HG03039 (cell line): ENCODE results near the gene PACRG.

Experiments
- ATAC-seq: cut with Tn5 transposase; IDR thresholded peaks from one replicate; pipeline ENCODE4 v1.9.1; 2021; ENCODE audit warnings: mild to moderate bottlenecking, moderate library complexity; ENCODE audit not compliant: unreplicated experiment

The PACRG gene

GRCh38 chr6:163260111-163260895 is 532.5 kb downstream of the PACRG start:
- no peak for ATAC-seq

GRCh38 chr6:163260911-163261310 is 533.1 kb downstream of the PACRG start:
- no peak for ATAC-seq

DNA sequence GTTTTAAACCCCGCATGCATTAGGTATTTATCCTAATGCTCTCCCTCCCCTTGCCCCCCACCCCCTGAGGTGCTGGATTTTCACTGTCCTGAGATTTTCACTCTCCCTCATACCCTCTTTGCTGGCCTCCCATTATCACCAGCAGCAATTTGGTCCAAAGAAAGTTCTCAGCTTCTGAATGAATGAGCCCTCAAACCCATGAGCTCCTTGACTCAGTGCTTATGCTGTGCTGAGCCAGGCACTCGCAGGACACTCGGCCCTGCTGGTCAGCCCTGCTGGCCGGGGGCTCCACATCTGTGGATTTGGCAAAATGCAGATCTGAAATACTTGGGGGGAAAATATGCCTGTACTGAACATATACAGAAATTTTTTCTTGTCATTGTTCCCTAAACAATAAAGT is 533.6 kb downstream of the PACRG start:
- no peak for ATAC-seq

- ATAC-seq = no peak
Measured at GRCh38 chr6:163262080-163262479, 534.3 kb downstream of the PACRG start.

DNA sequence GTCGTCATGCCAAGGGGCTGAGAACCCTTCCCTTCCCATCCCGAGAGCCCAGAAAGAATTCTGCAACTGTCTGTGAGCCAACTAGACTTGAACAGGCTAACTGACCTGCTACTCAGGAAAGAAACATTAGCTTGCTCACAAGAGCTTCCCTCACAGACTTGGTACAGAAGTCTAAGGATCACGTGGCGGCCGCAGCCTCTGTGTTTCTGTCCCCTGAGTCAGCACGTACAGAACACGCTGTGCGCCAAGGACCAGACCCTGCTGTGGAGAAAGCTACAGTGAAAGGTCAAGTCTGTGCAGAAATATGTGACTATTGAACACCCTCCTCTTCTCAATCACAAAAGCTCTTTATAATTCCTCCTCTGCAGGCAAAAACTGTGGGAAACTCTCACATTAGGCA is 535.4 kb downstream of the PACRG start:
- ATAC-seq = no peak

DNA sequence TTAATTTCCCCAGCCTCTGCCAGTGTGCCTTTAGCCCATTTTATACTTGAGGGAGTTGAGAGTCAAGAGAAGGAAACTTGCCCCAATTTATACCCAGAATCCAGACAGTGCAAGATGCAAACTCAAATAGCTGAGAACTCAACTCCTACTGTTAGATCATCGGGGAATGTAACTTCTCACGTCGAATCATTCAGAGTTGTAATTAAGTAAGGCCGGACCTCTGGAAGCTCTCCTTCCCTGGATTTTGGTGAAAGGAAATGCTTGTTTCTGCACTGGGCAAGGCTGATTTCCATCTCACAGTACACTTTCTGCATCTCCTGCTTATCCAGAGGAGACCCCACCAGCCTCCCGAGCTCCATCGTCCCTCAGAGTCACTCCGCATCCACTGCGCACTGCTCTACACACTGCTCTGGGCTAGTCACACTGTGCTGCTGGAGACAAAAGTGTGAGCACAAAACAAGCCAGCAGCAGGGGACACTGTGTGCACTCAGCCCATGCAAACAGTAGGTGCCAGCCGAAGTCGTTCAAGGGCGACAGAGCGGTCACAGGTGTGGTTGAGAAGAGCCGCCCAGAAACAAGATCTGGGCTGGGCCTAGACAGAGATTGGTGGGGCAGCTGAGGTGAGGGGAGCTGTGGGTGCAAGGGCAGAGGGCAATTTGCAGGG is 536.4 kb downstream of the PACRG start:
- ATAC-seq = no peak

GRCh38 chr6:163264662-163265035 is 536.9 kb downstream of the PACRG start:
- no peak for ATAC-seq

DNA sequence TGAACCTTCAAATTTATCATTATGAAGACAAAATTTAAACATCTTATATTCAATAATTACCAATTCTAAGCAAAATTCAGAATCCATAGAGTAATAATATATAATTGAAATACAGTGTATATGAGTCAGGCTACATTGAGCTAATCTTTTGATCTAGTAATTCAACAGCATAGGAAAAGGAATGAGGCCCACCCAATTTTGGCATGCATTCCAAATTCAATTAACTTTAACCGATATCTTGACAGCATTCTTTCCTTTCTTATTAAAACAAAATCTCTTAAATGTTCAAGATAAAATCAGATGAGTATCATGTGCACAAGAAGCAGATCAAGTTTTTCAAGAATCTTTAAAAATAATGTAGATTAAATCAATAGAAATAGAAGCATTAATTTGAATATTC is 553.9 kb downstream of the PACRG start:
- ATAC-seq = no peak

DNA sequence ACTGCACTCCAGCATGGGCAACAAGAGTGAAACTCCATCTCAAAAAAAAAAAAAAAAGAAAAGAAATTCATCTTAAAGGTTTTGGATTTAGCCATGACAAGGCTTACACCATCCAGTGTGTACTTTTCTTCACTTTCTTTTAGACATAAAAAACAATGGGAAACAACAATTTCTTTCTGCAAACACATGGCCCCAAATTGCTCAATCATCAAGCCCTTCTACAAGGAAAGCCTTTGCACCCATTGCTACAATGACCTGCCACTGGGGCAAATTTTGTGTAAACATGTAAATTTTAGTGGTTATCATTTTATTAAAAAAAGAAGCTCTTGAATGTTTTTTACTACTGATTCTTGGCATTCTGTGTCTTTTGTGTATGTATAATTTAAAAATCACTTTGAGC is 554.9 kb downstream of the PACRG start:
- no peak for ATAC-seq

GRCh38 chr6:163284151-163284550 is 556.4 kb downstream of the PACRG start:
- ATAC-seq = no peak

DNA sequence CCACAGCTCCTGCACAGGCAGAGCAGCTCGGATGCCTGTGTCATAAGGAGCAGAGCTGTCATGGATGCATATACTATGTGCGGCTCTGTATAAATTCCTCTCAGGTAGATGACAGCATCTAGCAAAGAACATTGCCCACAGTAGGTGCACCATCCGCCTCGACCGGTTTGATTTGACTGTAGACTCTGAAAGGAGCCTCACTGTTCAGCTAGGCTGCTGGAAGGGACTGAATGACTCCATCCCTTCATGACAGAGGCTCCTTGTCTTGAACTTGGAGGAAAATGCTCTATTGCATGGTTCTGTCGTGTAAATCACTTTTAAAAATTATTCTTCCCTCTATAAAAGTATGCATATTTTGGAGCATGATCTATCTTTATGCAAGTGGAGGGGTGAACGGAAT is 557.9 kb downstream of the PACRG start:
- ATAC-seq = no peak

GRCh38 chr6:163287626-163288025 is 559.9 kb downstream of the PACRG start:
- no peak for ATAC-seq

- no peak for ATAC-seq
Measured at GRCh38 chr6:163288066-163288465, 560.3 kb downstream of the PACRG start.

DNA sequence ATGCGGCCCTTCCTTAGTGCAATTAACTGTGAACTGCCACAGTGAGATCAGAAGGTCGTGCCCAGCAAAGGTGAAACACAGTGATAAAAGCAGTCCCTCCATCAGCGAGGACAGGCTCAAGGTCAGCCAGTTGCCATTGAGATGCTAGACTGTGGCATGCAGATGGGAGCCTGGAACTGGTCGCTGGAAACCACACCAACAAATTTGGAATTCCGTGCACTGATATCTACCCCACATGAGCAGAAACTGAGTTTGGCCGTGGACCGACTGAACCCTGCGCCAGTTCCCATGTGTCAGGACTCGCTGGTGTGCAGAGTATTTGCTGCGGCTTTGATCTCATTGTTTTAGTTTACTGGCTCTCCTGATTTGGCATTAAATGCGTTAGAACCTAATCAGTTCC is 561.1 kb downstream of the PACRG start:
- ATAC-seq = no peak

- no peak for ATAC-seq
Measured at GRCh38 chr6:163289447-163289846, 561.7 kb downstream of the PACRG start.

DNA sequence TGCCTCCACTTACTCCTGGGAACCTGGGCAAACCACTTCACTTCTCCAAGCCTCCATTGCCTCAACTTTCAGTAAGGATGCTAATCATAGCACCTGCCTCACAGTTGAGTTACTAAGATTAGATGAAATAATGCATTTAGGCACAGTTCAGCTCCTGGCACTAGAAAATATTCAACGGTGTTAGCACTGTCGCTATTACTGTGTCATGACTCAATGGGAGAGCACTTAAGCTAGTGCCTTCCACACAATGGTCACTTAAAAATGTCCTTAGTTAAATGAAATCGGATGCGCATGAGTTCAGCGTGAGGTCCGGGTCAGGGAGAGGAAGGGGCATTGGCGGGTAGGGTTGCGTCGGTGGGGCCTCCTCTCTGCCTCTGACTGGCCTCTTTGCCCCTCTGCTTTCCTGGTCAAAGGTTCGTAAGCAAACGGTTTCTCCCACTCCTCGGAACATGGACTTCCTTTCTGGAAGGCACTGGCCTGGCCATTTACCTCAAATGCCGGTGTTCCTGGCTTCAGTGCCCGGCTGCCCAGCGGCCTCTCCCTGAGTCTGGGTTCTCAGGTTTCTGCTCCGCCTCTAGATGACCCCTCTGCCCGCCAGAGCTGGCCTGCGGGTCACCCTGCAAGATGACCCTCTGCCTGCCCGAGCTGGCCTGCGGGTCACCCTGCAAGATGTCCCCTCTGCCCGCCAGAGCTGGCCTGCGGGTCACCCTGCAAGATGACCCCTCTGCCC is 562.9 kb downstream of the PACRG start:
- no peak for ATAC-seq

DNA sequence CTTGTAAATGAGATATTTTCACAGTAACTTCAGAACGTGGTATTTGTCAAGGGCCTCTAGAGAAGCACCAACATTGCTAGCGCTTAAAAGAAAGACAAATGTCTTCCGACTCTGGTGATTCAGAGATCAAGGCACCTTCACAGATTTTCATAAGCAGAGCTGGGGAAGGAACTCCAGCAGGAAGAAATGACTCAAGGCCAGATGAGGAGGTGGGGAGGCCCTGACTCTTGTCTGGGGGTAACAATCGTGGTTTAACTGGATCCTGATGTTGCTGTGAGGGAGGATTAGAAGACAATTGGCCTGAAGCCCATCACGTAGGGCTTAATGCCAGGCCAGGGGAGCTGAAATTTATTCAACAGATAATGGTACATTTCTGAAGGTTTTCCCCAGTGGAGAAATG is 563.8 kb downstream of the PACRG start:
- no peak for ATAC-seq

DNA sequence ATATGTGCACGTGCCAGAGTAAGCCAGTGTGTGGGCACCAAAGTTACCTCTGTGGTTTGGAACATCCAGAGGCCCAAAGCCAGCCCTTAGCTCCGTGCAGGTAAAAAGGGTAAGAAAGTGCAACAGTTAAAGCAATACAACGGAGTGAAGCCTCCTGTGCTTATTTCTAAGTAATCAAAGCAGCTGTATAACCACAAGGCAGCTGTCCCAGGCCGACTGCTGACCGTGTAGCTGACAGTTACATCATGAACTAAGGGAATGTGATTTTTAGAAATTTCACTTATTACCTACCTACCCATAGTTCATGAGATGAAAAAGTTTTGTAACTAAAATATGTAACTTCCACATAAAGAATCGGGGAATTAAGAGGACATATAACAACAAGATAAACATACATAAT is 565.5 kb downstream of the PACRG start:
- no peak for ATAC-seq

- no peak for ATAC-seq
Measured at GRCh38 chr6:163294734-163295133, 567.0 kb downstream of the PACRG start.

DNA sequence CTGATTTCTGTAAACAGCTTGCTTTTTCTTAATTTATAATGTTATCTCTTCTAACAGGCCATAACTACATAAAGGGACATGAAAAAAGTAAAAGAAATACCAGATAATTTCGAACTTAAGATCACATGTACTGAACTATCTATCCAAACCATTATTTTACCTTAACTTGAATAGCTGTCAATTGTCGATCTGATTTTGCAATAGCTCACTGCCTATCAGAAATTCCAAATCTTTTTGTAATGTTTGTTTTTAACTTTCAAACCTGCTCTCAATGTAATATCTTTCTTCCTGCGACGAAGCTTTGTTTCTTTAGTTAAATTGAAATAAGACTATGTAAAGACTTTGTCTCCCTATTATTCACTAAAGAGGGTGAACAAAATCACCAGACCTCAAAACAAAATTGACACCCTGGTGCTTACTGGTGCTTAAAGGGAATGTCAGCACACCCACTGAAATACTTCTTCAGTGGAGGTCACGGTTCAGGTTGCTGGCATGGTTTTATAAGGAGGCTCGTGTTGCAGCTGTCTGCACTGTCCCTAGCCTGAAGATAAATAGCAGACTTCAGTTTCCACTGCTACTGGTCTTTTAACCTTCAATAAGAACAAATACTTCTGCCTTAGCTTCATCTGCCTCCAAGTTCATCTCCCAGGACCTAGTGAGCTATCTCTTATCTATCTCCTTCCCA is 569.2 kb downstream of the PACRG start:
- ATAC-seq = no peak

GRCh38 chr6:163298079-163298830 is 570.5 kb downstream of the PACRG start:
- no peak for ATAC-seq
